AG04450 (cell line): ENCODE results near the gene STEAP3. TPM values are rescaled to one million over a fixed set of nuclear protein-coding genes. Genes with fewer than 3 reads are reported as not detected.

Experiments used
- CTCF ChIA-PET: fragments of 300-600, 350-600 bp; formaldehyde crosslinking; extraction: SDS; loops from one replicate; lab custom pipeline; 2022; ENCODE audit warnings: antibody characterized with exemption, inconsistent platforms; lab: Charles Lee
- POLR2A ChIA-PET: fragments of 350-600 bp; formaldehyde crosslinking; extraction: SDS; loops from one replicate; lab custom pipeline; 2021; ENCODE audit warnings: antibody characterized with exemption, inconsistent platforms; lab: Yijun Ruan, JAX
- DNase-seq: peaks from one replicate; pipeline ENCODE4 v3.0.0-alpha.2; 2011; ENCODE audit warnings: low read depth, low spot score
- H3K27ac ChIP-seq: one replicate; pipeline ENCODE4 v1.5.1; 2012; ENCODE audit warnings: low read depth, low read length, control low read depth
- H3K27me3 ChIP-seq: one replicate; pipeline ENCODE4 v1.6.0; 2012; ENCODE audit warnings: low read length; ENCODE audit not compliant: control insufficient read depth, insufficient read depth
- H3K4me3 ChIP-seq: 2 replicates; pipeline ENCODE4 v1.5.1; 2011; ENCODE audit warnings: mild to moderate bottlenecking, low read depth, low read length, control low read depth
- H3K9me3 ChIP-seq: 2 replicates; pipeline ENCODE4 v1.5.1; 2012; ENCODE audit warnings: low read length; ENCODE audit not compliant: control insufficient read depth, insufficient read depth
- polyA plus RNA-seq: library from polyadenylated mRNA; depleted of rRNA; stranded (reverse); fragments of >200 nt; gene quantifications from 2 replicates; pipeline ENCODE4 v1.2.3, GENCODE V29; 2011
- TF ChIP-seq, protein P1 (sequence below): IDR thresholded peaks from 2 replicates; pipeline ENCODE4 v1.5.1; 2011; ENCODE audit warnings: low read depth, low read length, control low read depth, inconsistent platforms

STEAP3 gene
- polyA plus RNA-seq, 1 experiment, result 34.3 TPM

DNA sequence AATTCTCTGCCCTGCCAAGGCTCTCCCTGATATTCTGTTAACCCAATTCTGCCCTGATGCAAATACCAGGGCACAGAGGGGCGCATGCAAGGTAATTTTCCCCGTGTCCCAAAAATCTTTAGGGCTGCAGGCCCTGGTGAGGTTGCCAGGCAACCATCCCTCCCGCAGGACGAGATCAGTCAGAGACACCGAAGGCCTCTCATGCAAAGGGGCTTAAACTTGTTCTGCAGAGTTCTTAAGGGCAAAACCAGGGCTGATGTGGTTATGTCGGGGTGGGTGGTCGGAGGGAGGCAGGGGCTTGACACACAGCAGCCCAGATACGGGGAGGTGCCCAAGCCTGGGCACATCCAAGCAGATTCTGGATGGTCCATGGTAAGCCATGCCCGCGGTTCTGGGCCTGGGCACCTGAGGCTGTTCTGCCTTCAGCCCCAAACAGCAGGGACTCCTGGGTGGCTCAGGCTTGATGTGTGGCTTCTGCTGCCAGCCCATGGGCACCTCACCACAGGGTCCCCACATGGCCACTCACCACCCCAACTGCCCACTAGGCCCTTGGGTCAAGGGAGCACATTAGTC, 27.2 kb downstream of the STEAP3 start:
- TF ChIP-seq, protein P1, sequence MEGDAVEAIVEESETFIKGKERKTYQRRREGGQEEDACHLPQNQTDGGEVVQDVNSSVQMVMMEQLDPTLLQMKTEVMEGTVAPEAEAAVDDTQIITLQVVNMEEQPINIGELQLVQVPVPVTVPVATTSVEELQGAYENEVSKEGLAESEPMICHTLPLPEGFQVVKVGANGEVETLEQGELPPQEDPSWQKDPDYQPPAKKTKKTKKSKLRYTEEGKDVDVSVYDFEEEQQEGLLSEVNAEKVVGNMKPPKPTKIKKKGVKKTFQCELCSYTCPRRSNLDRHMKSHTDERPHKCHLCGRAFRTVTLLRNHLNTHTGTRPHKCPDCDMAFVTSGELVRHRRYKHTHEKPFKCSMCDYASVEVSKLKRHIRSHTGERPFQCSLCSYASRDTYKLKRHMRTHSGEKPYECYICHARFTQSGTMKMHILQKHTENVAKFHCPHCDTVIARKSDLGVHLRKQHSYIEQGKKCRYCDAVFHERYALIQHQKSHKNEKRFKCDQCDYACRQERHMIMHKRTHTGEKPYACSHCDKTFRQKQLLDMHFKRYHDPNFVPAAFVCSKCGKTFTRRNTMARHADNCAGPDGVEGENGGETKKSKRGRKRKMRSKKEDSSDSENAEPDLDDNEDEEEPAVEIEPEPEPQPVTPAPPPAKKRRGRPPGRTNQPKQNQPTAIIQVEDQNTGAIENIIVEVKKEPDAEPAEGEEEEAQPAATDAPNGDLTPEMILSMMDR, result no peak
- ChIA-PET POLR2A (no interaction called here), CTCF (interaction anchor here (1.3 kb wide), 1 partner anchor 14 kb away, joined by 5 read pairs; no protein-coding TSS in a partner anchor)
- Histone ChIP-seq H3K27me3 (no peaks in the 10 kb centered on the region), H3K27ac (no peak overlapping the region), H3K4me3 (no peak overlapping the region), H3K9me3 (peaks cover 5% of the 10 kb centered on the region)
- DNase-seq, result no peak

GRCh38 chr2:119251652-119252051, 28.0 kb downstream of the STEAP3 start:
- Histone ChIP-seq H3K4me3 (no peak overlapping the region), H3K9me3 (peaks cover under 1% of the 10 kb centered on the region; the same call in 1 of the 2 replicates), H3K27me3 (no peaks in the 10 kb centered on the region), H3K27ac (peak overlapping the region; percentile 94)
- POLR2A ChIA-PET, result no interaction called here
- TF ChIP-seq, protein P1, result no peak
- DNase-seq, result no peak
- CTCF ChIA-PET, result no interaction called here

GRCh38 chr2:119252186-119253113, 28.8 kb downstream of the STEAP3 start:
- ChIA-PET CTCF (no interaction called here), POLR2A (interaction anchor here (1.4 kb wide), 1 partner anchor 21 kb away, joined by 6 read pairs; no protein-coding TSS in a partner anchor)
- H3K4me3 ChIP-seq, result no peak overlapping the region
- peak; percentile 76 for DNase-seq
- H3K27ac ChIP-seq, result peak overlapping the region; percentile 94
- no peaks in the 10 kb centered on the region for H3K27me3 ChIP-seq
- no peaks in the 10 kb centered on the region; the same call in 1 of the 2 replicates for H3K9me3 ChIP-seq
- TF ChIP-seq, protein P1, result no peak

DNA sequence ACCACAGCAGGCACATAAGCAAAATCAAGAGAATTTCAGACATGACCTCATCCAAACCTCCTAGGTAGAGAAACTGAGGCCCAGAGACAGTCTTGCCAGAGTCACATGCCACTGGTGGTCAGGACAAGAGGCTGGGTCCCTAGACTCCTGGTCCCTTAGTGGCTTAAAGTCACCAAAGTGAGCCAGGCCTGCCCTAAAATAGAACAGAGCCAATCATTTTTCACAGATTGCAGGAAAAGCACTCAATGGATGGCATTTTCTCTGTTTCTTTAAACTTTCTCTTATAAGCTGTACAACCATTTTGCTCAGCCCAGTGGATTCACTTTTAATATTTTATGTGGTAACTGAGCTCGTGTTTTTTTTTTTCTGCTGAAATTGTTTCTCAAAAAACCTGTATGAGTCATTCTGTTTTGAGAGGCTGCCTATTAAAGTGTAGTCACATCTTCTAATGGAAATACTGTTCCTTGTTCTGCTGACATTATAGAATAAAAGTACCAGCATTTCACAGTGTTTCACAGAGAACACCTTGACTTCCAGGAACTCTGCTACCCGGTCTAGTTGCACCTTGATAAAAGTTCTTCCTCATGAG, 29.6 kb downstream of the STEAP3 start:
- ChIA-PET POLR2A (interaction anchor here (0.7 to 1.4 kb wide), 2 partner anchors 12 to 22 kb away, joined by 3 to 6 read pairs; no protein-coding TSS in a partner anchor), CTCF (no interaction called here)
- no peak for DNase-seq
- Histone ChIP-seq H3K27ac (peak overlapping the region; percentile 94), H3K27me3 (no peaks in the 10 kb centered on the region), H3K4me3 (no peak overlapping the region), H3K9me3 (no peaks in the 10 kb centered on the region)
- TF ChIP-seq, protein P1, result no peak
